Esophagus (tissue), 2 donors: ENCODE results near the gene ARAP2. TPM values are rescaled to one million over a fixed set of nuclear protein-coding genes. Genes with fewer than 3 reads are reported as not detected.

Experiments used
- H3K27ac ChIP-seq, 2 donors: one replicate each; pipeline ENCODE4 v1.5.1; 2013; ENCODE audit warnings: low read depth in 2 of 2, mild to moderate bottlenecking in 2 of 2, inconsistent platforms in 1 of 2, low read length in 1 of 2, moderate library complexity in 1 of 2
- H3K27me3 ChIP-seq, 2 donors: one replicate each; pipeline ENCODE4 v1.6.1; 2013; ENCODE audit warnings: low read length in 2 of 2, control low read depth in 1 of 2, mild to moderate bottlenecking in 1 of 2; ENCODE audit not compliant: insufficient read depth in 2 of 2, control insufficient read depth in 1 of 2
- H3K36me3 ChIP-seq, 2 donors: one replicate each; pipeline ENCODE4 v1.6.1; 2013; ENCODE audit warnings: low read length in 1 of 2; ENCODE audit not compliant: control insufficient read depth in 2 of 2, insufficient read depth in 2 of 2
- H3K4me1 ChIP-seq, 2 donors: one replicate each; pipeline ENCODE4 v1.6.1; 2013; ENCODE audit warnings: low read length in 1 of 2; ENCODE audit not compliant: control insufficient read depth in 2 of 2, insufficient read depth in 2 of 2
- H3K4me3 ChIP-seq, 2 donors: one replicate each; pipeline ENCODE4 v1.5.1; 2013; ENCODE audit warnings: low read length in 2 of 2, mild to moderate bottlenecking in 2 of 2, low read depth in 1 of 2, moderate library complexity in 1 of 2
- H3K9me3 ChIP-seq, 2 donors: one replicate each; pipeline ENCODE4 v1.6.1; 2013; ENCODE audit warnings: mild to moderate bottlenecking in 2 of 2, low read depth in 1 of 2, low read length in 1 of 2, moderate library complexity in 1 of 2; ENCODE audit not compliant: control insufficient read depth in 2 of 2, insufficient read depth in 1 of 2
- WGBS, 2 donors: extraction: QIAGEN DNeasy Blood & Tissue Kit; methylation state at CpG; one replicate each; pipeline ENCODE4 v1.1.7; 2013; 5-methylcytosine and 5-hydroxymethylcytosine counted together
- polyA plus RNA-seq, 2 donors: library from polyadenylated mRNA; stranded (reverse); fragments of 200-250 nt; gene quantifications; one replicate each; pipeline ENCODE4 v1.2.3, GENCODE V29; 2013
- donor health status: healthy with polysubstance abuse.
- donor health status: Bipolar disorder and iron deficiency.

Gene ARAP2
- polyA plus RNA-seq, 2 donors, result 7.4 to 7.5 TPM

GRCh38 chr4:36174570-36174969, 69.7 kb downstream of the ARAP2 start:
- Histone ChIP-seq H3K4me1 (no peaks in the 10 kb centered on the region), H3K27me3 (no peaks in the 10 kb centered on the region), H3K27ac (no peak overlapping the region), H3K9me3 (no peaks in the 10 kb centered on the region), H3K36me3 (peaks cover 0 to 2% of the 10 kb centered on the region in 2 donors), H3K4me3 (no peak overlapping the region)

GRCh38 chr4:36173905-36174304, 70.4 kb downstream of the ARAP2 start:
- no peak overlapping the region for H3K4me3 ChIP-seq
- H3K27ac ChIP-seq, result no peak overlapping the region
- peaks cover 0 to 2% of the 10 kb centered on the region in 2 donors for H3K36me3 ChIP-seq
- H3K4me1 ChIP-seq, result no peaks in the 10 kb centered on the region
- H3K9me3 ChIP-seq, result no peaks in the 10 kb centered on the region
- no peaks in the 10 kb centered on the region for H3K27me3 ChIP-seq

GRCh38 chr4:36172656-36173055, 71.7 kb downstream of the ARAP2 start:
- WGBS, 2 donors, result 62 to 69% methylated on average over 2 of the region's 2 CpGs
- H3K4me3 ChIP-seq, result no peak overlapping the region
- H3K27me3 ChIP-seq, result no peaks in the 10 kb centered on the region
- H3K27ac ChIP-seq, result no peak overlapping the region
- no peaks in the 10 kb centered on the region for H3K9me3 ChIP-seq
- H3K4me1 ChIP-seq, result no peaks in the 10 kb centered on the region
- H3K36me3 ChIP-seq, result peaks cover 0 to 2% of the 10 kb centered on the region in 2 donors

- Histone ChIP-seq H3K4me1 (no peaks in the 10 kb centered on the region), H3K27ac (no peak overlapping the region), H3K9me3 (no peaks in the 10 kb centered on the region), H3K27me3 (no peaks in the 10 kb centered on the region), H3K4me3 (no peak overlapping the region), H3K36me3 (no peaks in the 10 kb centered on the region)
- WGBS, 2 donors, result 85% methylated on average over 6 of the region's 6 CpGs
Observed at GRCh38 chr4:36168127-36168878, 76.0 kb downstream of the ARAP2 start.

GRCh38 chr4:36165631-36166005, 78.7 kb downstream of the ARAP2 start:
- no peaks in the 10 kb centered on the region for H3K36me3 ChIP-seq
- no peak overlapping the region for H3K4me3 ChIP-seq
- H3K9me3 ChIP-seq, result no peaks in the 10 kb centered on the region
- WGBS, 2 donors, result 58% methylated on average over 2 of the region's 2 CpGs
- no peaks in the 10 kb centered on the region for H3K4me1 ChIP-seq
- no peak overlapping the region for H3K27ac ChIP-seq
- no peaks in the 10 kb centered on the region for H3K27me3 ChIP-seq

- Histone ChIP-seq H3K27me3 (no peaks in the 10 kb centered on the region), H3K36me3 (no peaks in the 10 kb centered on the region), H3K27ac (no peak overlapping the region), H3K4me1 (no peaks in the 10 kb centered on the region), H3K9me3 (no peaks in the 10 kb centered on the region), H3K4me3 (no peak overlapping the region)
- 76 to 79% methylated on average over 4 of the region's 4 CpGs for WGBS, 2 donors
Observed at GRCh38 chr4:36164900-36165630, 79.2 kb downstream of the ARAP2 start.

GRCh38 chr4:36163198-36163597, 81.1 kb downstream of the ARAP2 start:
- WGBS, 2 donors, result 85 to 90% methylated on average over 3 of the region's 3 CpGs
- Histone ChIP-seq H3K27me3 (no peaks in the 10 kb centered on the region), H3K9me3 (no peaks in the 10 kb centered on the region), H3K27ac (no peak overlapping the region), H3K4me1 (no peaks in the 10 kb centered on the region), H3K4me3 (no peak overlapping the region), H3K36me3 (peaks cover 0 to 2% of the 10 kb centered on the region in 2 donors)

GRCh38 chr4:36159208-36159607, 85.1 kb downstream of the ARAP2 start:
- Histone ChIP-seq H3K27ac (no peak overlapping the region), H3K36me3 (peaks cover 0 to 2% of the 10 kb centered on the region in 2 donors), H3K4me1 (no peaks in the 10 kb centered on the region), H3K27me3 (no peaks in the 10 kb centered on the region), H3K9me3 (no peaks in the 10 kb centered on the region), H3K4me3 (no peak overlapping the region)
- WGBS, 2 donors, result 82 to 88% methylated on average over 5 of the region's 5 CpGs

- 86% methylated on average over 1 of the region's 1 CpG for WGBS, 2 donors
- H3K4me1 ChIP-seq, result no peaks in the 10 kb centered on the region
- no peak overlapping the region for H3K4me3 ChIP-seq
- H3K27me3 ChIP-seq, result no peaks in the 10 kb centered on the region
- H3K36me3 ChIP-seq, result no peaks in the 10 kb centered on the region
- H3K27ac ChIP-seq, result no peak overlapping the region
- H3K9me3 ChIP-seq, result no peaks in the 10 kb centered on the region
Observed at GRCh38 chr4:36152735-36153134, 91.6 kb downstream of the ARAP2 start.

GRCh38 chr4:36142504-36142903, 101.8 kb downstream of the ARAP2 start:
- Histone ChIP-seq H3K27me3 (no peaks in the 10 kb centered on the region), H3K4me1 (no peaks in the 10 kb centered on the region), H3K36me3 (peaks cover 0 to 4% of the 10 kb centered on the region in 2 donors), H3K9me3 (no peaks in the 10 kb centered on the region), H3K4me3 (no peak overlapping the region), H3K27ac (no peak overlapping the region)
- WGBS, 2 donors, result 89 to 91% methylated on average over 1 of the region's 1 CpG
